GM10266 (cell line): ENCODE data around the gene SLC7A1.

ENCODE experiments used
- DNase-seq: peaks from one replicate; pipeline ENCODE4 v3.0.0; 2012; ENCODE audit errors: extremely low spot score
- TF ChIP-seq, protein P1 (sequence below): IDR thresholded peaks from 2 replicates; pipeline ENCODE4 v1.5.1; 2012; ENCODE audit warnings: mild to moderate bottlenecking, low read depth; ENCODE audit not compliant: control insufficient read depth, insufficient read depth; ENCODE audit errors: missing control alignments

Gene SLC7A1

DNA sequence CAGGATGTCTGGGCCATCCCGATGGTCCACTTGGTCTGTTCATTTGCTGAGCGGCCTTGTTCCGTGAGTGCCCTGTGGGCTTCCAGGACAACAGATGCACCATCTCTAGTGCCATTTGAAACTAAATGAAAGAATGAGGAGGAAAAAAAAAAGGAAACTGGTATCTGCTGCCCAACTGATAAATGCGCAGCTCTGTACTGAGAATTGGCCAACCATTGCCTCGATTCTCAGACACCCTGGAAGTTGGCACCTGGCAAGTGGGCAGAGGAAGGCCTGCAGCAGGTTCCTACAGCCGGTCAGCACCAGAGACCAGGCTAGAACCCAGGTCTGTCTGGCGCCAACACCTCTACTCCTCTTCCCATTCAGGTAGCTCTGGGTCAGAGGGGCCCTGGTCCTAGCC lies 18.9 kb downstream of the SLC7A1 start:
- TF ChIP-seq, protein P1, sequence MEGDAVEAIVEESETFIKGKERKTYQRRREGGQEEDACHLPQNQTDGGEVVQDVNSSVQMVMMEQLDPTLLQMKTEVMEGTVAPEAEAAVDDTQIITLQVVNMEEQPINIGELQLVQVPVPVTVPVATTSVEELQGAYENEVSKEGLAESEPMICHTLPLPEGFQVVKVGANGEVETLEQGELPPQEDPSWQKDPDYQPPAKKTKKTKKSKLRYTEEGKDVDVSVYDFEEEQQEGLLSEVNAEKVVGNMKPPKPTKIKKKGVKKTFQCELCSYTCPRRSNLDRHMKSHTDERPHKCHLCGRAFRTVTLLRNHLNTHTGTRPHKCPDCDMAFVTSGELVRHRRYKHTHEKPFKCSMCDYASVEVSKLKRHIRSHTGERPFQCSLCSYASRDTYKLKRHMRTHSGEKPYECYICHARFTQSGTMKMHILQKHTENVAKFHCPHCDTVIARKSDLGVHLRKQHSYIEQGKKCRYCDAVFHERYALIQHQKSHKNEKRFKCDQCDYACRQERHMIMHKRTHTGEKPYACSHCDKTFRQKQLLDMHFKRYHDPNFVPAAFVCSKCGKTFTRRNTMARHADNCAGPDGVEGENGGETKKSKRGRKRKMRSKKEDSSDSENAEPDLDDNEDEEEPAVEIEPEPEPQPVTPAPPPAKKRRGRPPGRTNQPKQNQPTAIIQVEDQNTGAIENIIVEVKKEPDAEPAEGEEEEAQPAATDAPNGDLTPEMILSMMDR: no peak
- DNase-seq: no peak

DNA sequence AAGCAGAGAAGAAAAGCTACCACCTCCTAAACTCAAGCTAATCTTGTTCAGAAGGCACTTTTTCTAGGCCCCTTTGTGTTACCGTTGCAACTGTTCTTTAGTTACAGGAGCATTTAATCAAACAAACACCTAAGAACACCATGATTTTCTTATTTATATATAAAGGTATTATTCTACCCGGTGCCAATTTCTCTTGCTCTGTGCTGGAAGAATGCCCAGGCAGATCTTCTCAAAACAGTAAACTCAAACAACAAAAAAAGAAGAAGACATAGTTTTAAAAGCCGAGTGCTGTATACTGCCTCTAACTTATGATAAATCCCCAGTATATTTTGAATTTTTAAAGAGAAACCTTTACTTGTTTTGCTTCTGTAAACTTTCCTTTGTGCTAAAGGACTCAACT lies 20.4 kb downstream of the SLC7A1 start:
- TF ChIP-seq, protein P1: no peak
- DNase-seq: no peak

DNA sequence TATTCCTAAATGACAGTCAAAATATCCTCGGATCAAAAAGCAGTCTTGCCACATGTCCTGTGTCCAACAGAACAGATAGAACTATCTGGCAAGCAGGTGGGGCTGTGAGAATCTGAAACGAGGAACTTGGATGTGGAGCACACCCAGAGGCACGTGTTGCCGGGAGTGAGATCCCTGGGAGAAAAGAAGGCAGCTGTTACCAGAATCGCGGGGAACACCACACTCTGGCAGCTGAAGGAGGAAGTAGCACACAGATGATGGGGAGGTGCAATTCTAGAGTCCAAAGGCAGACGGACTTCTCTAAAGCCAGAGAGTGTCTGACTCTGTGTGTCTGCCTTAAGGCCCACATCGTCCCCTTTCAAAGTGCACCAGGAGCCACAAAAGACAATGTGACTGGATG lies 22.3 kb downstream of the SLC7A1 start:
- TF ChIP-seq, protein P1: no peak
- DNase-seq: no peak

DNA sequence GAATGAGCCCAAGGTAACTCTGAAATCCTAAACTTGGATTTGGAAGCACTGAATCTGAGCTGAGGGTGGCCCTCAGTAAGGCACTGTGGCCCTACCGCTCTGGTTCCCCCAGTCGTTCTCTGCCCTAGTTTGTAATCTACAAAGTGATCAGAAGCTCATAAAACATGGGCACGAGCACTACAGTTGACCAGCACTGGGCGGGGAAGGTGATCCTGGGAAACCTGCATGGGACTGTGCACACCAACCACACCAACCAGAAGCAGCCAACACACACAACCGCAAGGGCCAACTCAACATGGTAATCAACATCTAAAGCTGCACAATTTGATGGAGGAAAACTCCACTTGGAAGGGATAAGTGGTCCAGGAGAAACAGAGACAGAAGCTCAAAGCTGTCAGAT lies 22.9 kb downstream of the SLC7A1 start:
- DNase-seq: no peak
- TF ChIP-seq, protein P1: no peak

DNA sequence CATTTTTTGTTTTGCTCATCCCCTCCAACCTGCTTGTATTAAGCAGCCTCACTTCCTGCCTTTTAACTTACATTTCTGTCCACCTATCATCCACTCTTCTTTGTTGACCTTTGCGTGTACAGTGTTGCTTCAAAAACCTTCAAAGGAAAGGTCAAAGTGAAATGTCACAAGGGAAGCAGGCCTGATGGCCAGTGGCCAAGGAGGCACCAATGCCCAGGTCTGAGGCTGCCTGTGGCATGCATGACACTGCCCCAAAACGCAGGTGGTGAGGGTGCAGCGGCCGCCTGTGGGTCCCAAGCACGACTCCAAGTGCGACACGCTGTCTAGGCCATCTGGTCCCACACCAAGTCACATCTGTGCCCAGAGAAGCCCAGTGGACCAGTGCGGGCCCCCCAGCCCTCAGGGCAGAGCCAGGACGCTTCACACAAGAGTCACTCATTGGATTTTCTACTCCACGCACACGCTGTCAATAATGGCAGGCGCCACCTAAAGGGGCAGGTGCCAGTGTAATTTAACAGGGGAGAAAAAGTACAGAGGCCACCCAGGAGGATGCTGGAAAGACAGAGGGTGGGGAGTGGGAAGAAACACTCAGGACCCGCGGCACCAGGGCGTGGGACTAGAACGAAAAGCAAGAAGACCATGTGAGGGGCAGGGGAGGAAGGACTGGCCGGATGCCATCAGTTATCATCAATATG lies 23.5 kb downstream of the SLC7A1 start:
- TF ChIP-seq, protein P1: no peak
- DNase-seq: no peak

DNA sequence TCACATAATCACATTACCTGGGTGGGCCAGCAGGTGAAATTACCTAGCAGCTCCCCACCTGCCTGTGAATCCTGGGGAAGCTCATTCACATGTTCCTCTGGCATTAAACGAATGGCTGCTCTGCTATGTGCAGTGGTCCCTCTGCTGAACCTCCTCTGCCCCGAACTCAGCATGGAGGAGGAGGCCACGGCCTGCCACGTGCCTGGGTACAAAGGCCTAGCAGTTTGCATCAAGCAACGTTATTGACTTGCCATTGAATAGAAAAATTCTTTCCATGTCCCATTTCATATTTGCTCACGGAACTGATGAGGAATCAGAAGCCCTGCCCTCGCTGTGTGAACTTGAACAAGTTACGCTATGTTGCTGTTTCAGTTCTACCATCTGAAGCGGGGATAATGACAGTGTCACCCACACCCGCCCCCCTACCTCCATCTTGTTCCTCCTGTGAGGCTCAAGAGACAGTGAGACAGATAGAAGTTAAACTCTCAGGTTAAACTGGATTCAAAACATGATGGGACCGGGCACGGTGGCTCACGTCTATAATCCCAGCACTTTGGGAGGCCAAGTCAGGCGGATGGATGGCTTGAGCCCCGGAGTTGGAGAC lies 25.3 kb downstream of the SLC7A1 start:
- no peak for DNase-seq
- TF ChIP-seq, protein P1: no peak
